Dendritic cell treated with granulocyte-macrophage colony-stimulating factor and Interleukin-4, amounts not matched to agents 40 ng/mL and 50 ng/mL, for 4 days (primary cell): ENCODE measurements around the gene RHBDL2.

Experiments used
- H3K27ac Mint-ChIP-seq: one replicate; pipeline ENCODE4 v1.8.0; 2022; ENCODE audit warnings: mild to moderate bottlenecking, mixed read lengths
- H3K27me3 Mint-ChIP-seq: one replicate; pipeline ENCODE4 v1.8.0; 2022; ENCODE audit warnings: mild to moderate bottlenecking, mixed read lengths
- H3K36me3 Mint-ChIP-seq: one replicate; pipeline ENCODE4 v1.8.0; 2022; ENCODE audit warnings: low read depth, mixed read lengths
- H3K4me1 Mint-ChIP-seq: one replicate; pipeline ENCODE4 v1.8.0; 2022; ENCODE audit warnings: low read depth, mixed read lengths
- H3K4me3 Mint-ChIP-seq: one replicate; pipeline ENCODE4 v1.8.0; 2022; ENCODE audit warnings: mild to moderate bottlenecking, moderate library complexity, mixed read lengths
- H3K9me3 Mint-ChIP-seq: one replicate; pipeline ENCODE4 v1.8.0; 2022; ENCODE audit warnings: mixed read lengths
- intact Hi-C: fragments of 100-400 bp; cut with micrococcal nuclease; formaldehyde crosslinking; loops from one replicate; pipeline ENCODE4 v1.15.0; 2022

RHBDL2 gene

DNA sequence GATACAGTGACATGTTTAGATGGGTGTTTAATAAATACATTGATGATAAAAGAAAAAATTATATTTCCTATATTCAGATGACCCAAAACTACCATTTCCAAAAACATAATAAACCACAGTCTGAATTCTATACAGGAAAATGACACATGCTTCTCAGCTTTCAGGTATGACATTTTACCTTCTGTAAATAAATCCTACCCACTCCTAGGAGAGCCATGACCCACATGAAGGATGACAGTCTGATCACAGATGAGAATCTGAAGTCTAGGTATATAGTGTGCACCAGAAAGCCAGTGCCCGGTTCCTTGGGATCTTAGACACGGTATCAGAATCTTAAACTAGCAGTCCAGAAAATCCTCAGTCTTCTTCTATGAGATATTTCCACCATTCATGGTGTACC lies 56.5 kb downstream of the RHBDL2 start:
- Mint-ChIP-seq H3K36me3 (no peaks in the 10 kb centered on the region), H3K4me1 (no peaks in the 10 kb centered on the region), H3K27ac (no peak overlapping the region), H3K27me3 (no peaks in the 10 kb centered on the region), H3K4me3 (no peak overlapping the region), H3K9me3 (no peaks in the 10 kb centered on the region)
- intact Hi-C loops, result no loop called here

- no peak within 1 kb of the TSS for H3K4me3 Mint-ChIP-seq
- no peaks in the 10 kb centered on the region for H3K36me3 Mint-ChIP-seq
- intact Hi-C loops, result no loop called here
- no peaks in the 10 kb centered on the region for H3K9me3 Mint-ChIP-seq
- no peaks in the 10 kb centered on the region for H3K27me3 Mint-ChIP-seq
- no peaks in the 10 kb centered on the region for H3K4me1 Mint-ChIP-seq
- H3K27ac Mint-ChIP-seq, result no peak within 1 kb of the TSS
Observed at GRCh38 chr1:38881487-38881886, 60.1 kb downstream of the RHBDL2 start, which contains the start of gene GJA9. TSS of gene GJA9 (minus strand) at chr1:38881587. CDS start at chr1:38876098, 5,489 bp downstream.

- Mint-ChIP-seq H3K4me3 (no peak overlapping the region), H3K36me3 (peaks cover 17% of the 10 kb centered on the region), H3K27ac (no peak overlapping the region), H3K27me3 (no peaks in the 10 kb centered on the region), H3K4me1 (peaks cover 16% of the 10 kb centered on the region), H3K9me3 (no peaks in the 10 kb centered on the region)
- intact Hi-C loops, result loop anchor here (10.0 kb wide), 1 partner anchor 209 kb away; no protein-coding TSS in a partner anchor
Observed at GRCh38 chr1:38875811-38876210, 65.8 kb downstream of the RHBDL2 start.

- Mint-ChIP-seq H3K4me1 (peaks cover 16% of the 10 kb centered on the region), H3K27ac (peak within 1 kb of the TSS; percentile 82), H3K36me3 (peaks cover 22% of the 10 kb centered on the region), H3K27me3 (no peaks in the 10 kb centered on the region), H3K9me3 (no peaks in the 10 kb centered on the region), H3K4me3 (peak within 1 kb of the TSS; percentile 91)
- intact Hi-C loops, result loop anchor here (1.0 to 10.0 kb wide), 3 partner anchors 14 to 212 kb away; partner anchors contain the start of gene RRAGC
Observed at GRCh38 chr1:38873027-38873969, 68.3 kb downstream of the RHBDL2 start, which contains the start of gene MYCBP. TSS of gene MYCBP (minus strand) at chr1:38873348. CDS start at chr1:38873305, 43 bp downstream.

DNA sequence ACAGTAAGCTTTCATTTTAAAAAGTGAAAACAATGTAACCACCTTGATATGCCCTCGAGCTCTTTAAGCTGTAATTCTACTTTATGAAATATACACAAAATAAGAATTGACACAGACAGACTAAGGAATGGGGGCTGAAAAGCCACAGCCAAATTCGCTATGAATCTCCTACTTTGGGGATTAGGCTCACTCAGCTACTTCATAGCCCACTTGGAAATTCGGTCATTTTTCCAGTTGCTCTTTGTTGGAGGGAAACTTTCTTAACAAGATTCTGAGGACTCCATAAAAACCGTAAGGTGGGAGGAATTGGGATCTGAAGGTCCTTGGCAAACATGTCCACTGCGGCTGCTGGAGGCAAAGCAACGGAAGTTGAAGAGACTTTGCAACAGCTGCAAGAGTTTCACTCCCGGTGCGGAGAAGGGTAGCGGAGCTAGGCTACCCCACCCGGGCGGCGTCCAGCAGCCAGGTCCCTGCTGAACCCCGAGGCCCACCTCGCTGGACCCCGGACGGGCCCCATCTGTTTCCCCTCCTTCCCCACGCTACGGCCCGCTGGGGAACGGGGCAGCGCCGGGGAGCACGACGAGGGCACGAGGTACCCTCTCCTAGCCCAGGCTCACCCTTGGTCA lies 69.1 kb downstream of the RHBDL2 start:
- no peaks in the 10 kb centered on the region for H3K27me3 Mint-ChIP-seq
- peak overlapping the region; percentile 91 for H3K4me3 Mint-ChIP-seq
- peaks cover 28% of the 10 kb centered on the region for H3K36me3 Mint-ChIP-seq
- intact Hi-C loops, result loop anchor here (1.0 to 10.0 kb wide), 3 partner anchors 13 to 212 kb away; partner anchors contain the start of gene RRAGC
- H3K9me3 Mint-ChIP-seq, result no peaks in the 10 kb centered on the region
- H3K4me1 Mint-ChIP-seq, result peaks cover 24% of the 10 kb centered on the region
- peak overlapping the region; percentile 82 for H3K27ac Mint-ChIP-seq

GRCh38 chr1:38870996-38871395 lies 70.6 kb downstream of the RHBDL2 start:
- peaks cover 25% of the 10 kb centered on the region for H3K4me1 Mint-ChIP-seq
- peaks cover 41% of the 10 kb centered on the region for H3K36me3 Mint-ChIP-seq
- no peak overlapping the region for H3K4me3 Mint-ChIP-seq
- no peaks in the 10 kb centered on the region for H3K9me3 Mint-ChIP-seq
- intact Hi-C loops, result loop anchor here (10.0 kb wide), 1 partner anchor 214 kb away; no protein-coding TSS in a partner anchor
- no peak overlapping the region for H3K27ac Mint-ChIP-seq
- no peaks in the 10 kb centered on the region for H3K27me3 Mint-ChIP-seq

GRCh38 chr1:38867208-38867607 lies 74.4 kb downstream of the RHBDL2 start:
- intact Hi-C loops, result no loop called here
- Mint-ChIP-seq H3K27me3 (no peaks in the 10 kb centered on the region), H3K4me1 (peaks cover 36% of the 10 kb centered on the region), H3K36me3 (peaks cover 54% of the 10 kb centered on the region), H3K27ac (no peak overlapping the region), H3K9me3 (no peaks in the 10 kb centered on the region), H3K4me3 (no peak overlapping the region)

GRCh38 chr1:38865112-38865715 lies 76.4 kb downstream of the RHBDL2 start:
- Mint-ChIP-seq H3K4me3 (no peak overlapping the region), H3K36me3 (peaks cover 48% of the 10 kb centered on the region), H3K4me1 (peaks cover 42% of the 10 kb centered on the region), H3K27me3 (no peaks in the 10 kb centered on the region), H3K9me3 (no peaks in the 10 kb centered on the region), H3K27ac (no peak overlapping the region)
- intact Hi-C loops, result no loop called here

GRCh38 chr1:38860454-38860795 lies 81.2 kb downstream of the RHBDL2 start:
- Mint-ChIP-seq H3K9me3 (no peaks in the 10 kb centered on the region), H3K36me3 (peaks cover 59% of the 10 kb centered on the region), H3K4me3 (peak overlapping the region; percentile 94), H3K4me1 (peaks cover 53% of the 10 kb centered on the region), H3K27ac (peak overlapping the region; percentile 87), H3K27me3 (no peaks in the 10 kb centered on the region)
- intact Hi-C loops, result no loop called here

- Mint-ChIP-seq H3K27me3 (no peaks in the 10 kb centered on the region), H3K27ac (peak within 1 kb of the TSS; percentile 87), H3K9me3 (no peaks in the 10 kb centered on the region), H3K4me3 (peak within 1 kb of the TSS; percentile 94), H3K36me3 (peaks cover 61% of the 10 kb centered on the region), H3K4me1 (peaks cover 57% of the 10 kb centered on the region)
- intact Hi-C loops, result loop anchor here (1.0 to 5.0 kb wide), 2 partner anchors 13 to 132 kb away; partner anchors contain the start of genes AKIRIN1 and MYCBP
Observed at GRCh38 chr1:38859561-38860453, 81.8 kb downstream of the RHBDL2 start, which contains the start of gene RRAGC. TSS of gene RRAGC (minus strand) at chr1:38859772. CDS start at chr1:38859646, 126 bp downstream.

DNA sequence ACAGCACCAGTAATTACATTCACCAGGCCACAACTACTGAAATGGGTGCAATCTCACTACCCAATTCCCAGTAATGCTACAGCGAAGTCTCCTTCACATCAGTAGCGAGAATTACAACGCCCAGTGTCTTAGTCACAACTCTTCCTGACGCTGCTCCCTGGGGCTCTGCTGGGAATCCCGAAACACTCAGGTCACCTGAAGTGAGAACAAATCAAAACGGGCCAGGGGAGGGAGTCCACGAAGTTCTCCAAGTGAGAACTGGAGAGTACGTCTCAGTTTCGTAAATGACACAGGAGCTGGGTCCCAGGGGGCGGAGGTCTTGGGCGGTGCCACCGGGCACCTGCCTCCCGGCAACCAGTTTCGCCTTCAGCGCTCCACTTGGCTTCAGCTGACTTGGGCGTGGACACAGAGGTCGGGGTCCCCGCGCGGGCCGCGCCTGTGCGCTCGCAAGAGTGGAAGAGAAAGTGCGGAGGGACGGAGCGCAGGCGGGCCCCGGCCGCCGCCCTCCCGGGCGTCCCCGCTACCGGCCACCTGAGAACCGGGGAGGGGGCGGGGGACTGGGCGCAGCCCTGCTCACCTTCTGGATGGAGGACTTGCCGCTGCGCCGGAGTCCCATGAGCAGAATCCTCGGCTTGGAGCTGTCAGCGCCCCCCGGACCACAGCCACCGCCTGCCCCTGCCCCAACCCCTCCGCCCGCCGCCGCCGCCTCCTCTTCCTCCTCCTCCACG lies 82.6 kb downstream of the RHBDL2 start:
- Mint-ChIP-seq H3K27me3 (no peaks in the 10 kb centered on the region), H3K4me3 (peak overlapping the region; percentile 94)

DNA sequence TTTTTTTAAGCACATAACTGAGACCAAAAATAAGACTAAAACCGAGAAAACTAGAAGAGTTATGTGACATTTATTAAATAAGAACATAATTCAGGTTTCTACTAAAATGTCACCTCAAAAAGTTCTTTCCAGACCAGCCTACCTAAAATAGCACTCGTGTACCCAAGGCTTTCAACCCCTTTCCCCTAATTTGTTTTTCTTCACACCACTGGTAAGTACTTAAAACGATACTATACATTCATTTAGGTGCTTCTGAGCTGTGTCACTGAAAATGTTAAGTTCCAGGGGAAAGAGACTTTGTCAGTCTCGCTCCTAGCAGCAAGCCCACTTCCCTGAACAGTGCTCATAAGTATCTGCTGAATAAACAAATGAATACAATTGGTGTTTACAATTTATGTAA lies 88.8 kb downstream of the RHBDL2 start:
- no peak overlapping the region for H3K4me3 Mint-ChIP-seq
- H3K27me3 Mint-ChIP-seq, result no peaks in the 10 kb centered on the region
- H3K4me1 Mint-ChIP-seq, result peaks cover 41% of the 10 kb centered on the region
- intact Hi-C loops, result no loop called here
- H3K9me3 Mint-ChIP-seq, result no peaks in the 10 kb centered on the region
- H3K27ac Mint-ChIP-seq, result no peak overlapping the region
- peaks cover 80% of the 10 kb centered on the region for H3K36me3 Mint-ChIP-seq

More for the DNA sequence above, 82.6 kb downstream of the RHBDL2 start:
- peak overlapping the region; percentile 87 for H3K27ac Mint-ChIP-seq
- peaks cover 58% of the 10 kb centered on the region for H3K4me1 Mint-ChIP-seq
- peaks cover 66% of the 10 kb centered on the region for H3K36me3 Mint-ChIP-seq
- no peaks in the 10 kb centered on the region for H3K9me3 Mint-ChIP-seq
- intact Hi-C loops, result loop anchor here (1.0 to 5.0 kb wide), 2 partner anchors 14 to 133 kb away; partner anchors contain the start of genes AKIRIN1 and MYCBP
